GM19438 (cell line): ENCODE data around the gene SBNO1.
A peak's percentile ranks its signal among the peaks of the same experiment; 100 is the strongest.

ENCODE experiments used
- ATAC-seq: cut with Tn5 transposase; IDR thresholded peaks from one replicate; pipeline ENCODE4 v1.9.1; 2021; ENCODE audit warnings: low read depth; ENCODE audit not compliant: unreplicated experiment

The SBNO1 gene

GRCh38 chr12:123278101-123278627, 86.5 kb downstream of the SBNO1 start:
- peak; percentile 80 for ATAC-seq

GRCh38 chr12:123273166-123273565, 91.5 kb downstream of the SBNO1 start:
- ATAC-seq, result no peak

GRCh38 chr12:123271001-123271668, 93.5 kb downstream of the SBNO1 start:
- peak; percentile 65 for ATAC-seq

- peak; percentile 8 for ATAC-seq
These were observed 94.2 kb downstream of the SBNO1 start for GRCh38 chr12:123270214-123271000.

GRCh38 chr12:123269896-123270213, 94.8 kb downstream of the SBNO1 start:
- ATAC-seq, result no peak

GRCh38 chr12:123269395-123269892, 95.2 kb downstream of the SBNO1 start:
- ATAC-seq, result no peak

- no peak for ATAC-seq
These were observed 95.8 kb downstream of the SBNO1 start for GRCh38 chr12:123268850-123269249.

GRCh38 chr12:123267991-123268843, 96.4 kb downstream of the SBNO1 start:
- ATAC-seq, result no peak

GRCh38 chr12:123267335-123267920, 97.2 kb downstream of the SBNO1 start:
- ATAC-seq, result no peak

- no peak for ATAC-seq
These were observed 97.9 kb downstream of the SBNO1 start for GRCh38 chr12:123266679-123267277.

- no peak for ATAC-seq
These were observed 98.6 kb downstream of the SBNO1 start for GRCh38 chr12:123265851-123266678.

GRCh38 chr12:123264642-123265041, 100.0 kb downstream of the SBNO1 start:
- no peak for ATAC-seq

GRCh38 chr12:123263196-123263817, 101.3 kb downstream of the SBNO1 start:
- ATAC-seq, result no peak

GRCh38 chr12:123261196-123261595, 103.5 kb downstream of the SBNO1 start:
- no peak for ATAC-seq

GRCh38 chr12:123260081-123260480, 104.6 kb downstream of the SBNO1 start:
- no peak for ATAC-seq

GRCh38 chr12:123258593-123258992, 106.1 kb downstream of the SBNO1 start:
- no peak for ATAC-seq

GRCh38 chr12:123254853-123255446, 109.7 kb downstream of the SBNO1 start:
- ATAC-seq, result no peak
